ENCODE measurements around the gene LRRC2.

DNA sequence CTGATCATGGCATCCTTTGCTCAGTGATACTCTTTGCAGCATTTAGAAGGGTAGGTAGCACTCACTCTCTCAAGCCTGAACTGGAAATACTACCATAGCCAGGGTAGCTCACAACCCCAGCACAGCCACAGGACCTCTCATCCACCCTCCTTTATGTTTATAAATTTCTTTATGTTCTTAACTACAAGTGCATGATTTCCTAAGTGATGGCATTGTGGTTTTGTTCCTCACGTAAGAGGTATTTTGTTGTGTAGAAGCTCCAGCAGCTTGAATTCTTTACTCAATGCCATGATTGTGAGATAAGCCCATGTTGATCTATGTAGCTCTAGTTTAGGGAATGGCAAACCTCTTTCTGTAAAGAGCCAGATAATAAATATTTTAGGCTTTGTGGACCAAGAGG lies 76.2 kb downstream of the LRRC2 start:
- no peak for TF ChIP-seq CTCF (IDR thresholded peaks at IDR 0.05; ENCODE audit: low read depth, low read length)
- no peak for TF ChIP-seq EZH2phosphoT487 (IDR thresholded peaks at IDR 0.05; ENCODE audit: low read depth)

All from OCI-LY3 (cell line).